Measurements from ENCODE around the gene ZNF654.

DNA sequence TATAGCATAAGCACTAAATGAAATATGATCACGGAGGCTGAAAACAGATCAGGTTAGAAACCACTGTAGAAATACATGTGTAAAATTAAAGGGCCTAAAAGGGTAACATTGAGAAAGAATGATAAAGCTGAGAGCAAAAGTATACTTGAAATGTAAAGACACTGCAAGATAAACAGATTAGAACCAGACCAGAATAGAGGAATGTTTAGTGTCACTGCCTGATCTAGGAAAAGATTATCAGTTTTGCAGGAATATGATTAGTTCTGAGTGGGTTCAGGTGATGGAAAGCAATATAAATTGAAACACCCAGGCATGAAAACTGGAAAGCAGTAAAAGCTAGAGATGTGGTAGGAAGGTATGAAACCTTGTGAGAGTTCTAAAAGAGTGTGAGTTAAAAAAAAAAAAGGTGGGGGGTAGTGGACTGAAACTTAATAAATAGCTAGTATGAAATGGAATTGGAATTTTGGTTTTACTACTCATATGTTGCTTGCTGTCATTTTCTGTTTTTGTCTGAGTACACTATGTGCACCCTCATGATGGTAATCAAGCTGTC, 74.7 kb downstream of the ZNF654 start:
- TF ChIP-seq ZBTB33 (IDR thresholded peaks at IDR 0.05; ENCODE audit: extremely low read depth, insufficient replicate concordance, low read length) (no peak), EGR1 (IDR thresholded peaks at IDR 0.05; ENCODE audit: low read depth) (no peak), EZH2 (IDR thresholded peaks at IDR 0.05) (no peak)

Measured in HCT116 (cell line).